Mononuclear cell (primary cell): ENCODE measurements around the gene RFX5. TPM values are rescaled to one million over a fixed set of nuclear protein-coding genes. Genes with fewer than 3 reads are reported as not detected.

ENCODE experiments used
- H3K27me3 ChIP-seq: 2 replicates; pipeline ENCODE4 v1.6.0; 2011; ENCODE audit warnings: low read length, control low read depth; ENCODE audit not compliant: insufficient read depth
- H3K4me1 ChIP-seq: 2 replicates; pipeline ENCODE4 v1.5.1; 2011; ENCODE audit warnings: mild to moderate bottlenecking, low read length, control low read depth; ENCODE audit not compliant: insufficient read depth
- H3K4me3 ChIP-seq: 2 replicates; pipeline ENCODE4 v1.5.1; 2011; ENCODE audit warnings: mild to moderate bottlenecking, low read length, moderate library complexity
- H3K9me3 ChIP-seq: 2 replicates; pipeline ENCODE4 v1.5.1; 2011; ENCODE audit warnings: low read depth, mild to moderate bottlenecking, control low read depth, low read length
- total RNA-seq: library from RNA; depleted of rRNA; stranded (reverse); fragments of >200 nt; gene quantifications from one replicate; pipeline ENCODE4 v1.2.3, GENCODE V29; 2012

RFX5 gene
- total RNA-seq, 1 donor: 45.7 TPM

- Histone ChIP-seq H3K27me3 (no peaks in the 10 kb centered on the region), H3K4me3 (no peak overlapping the region), H3K4me1 (peaks cover 28% of the 10 kb centered on the region), H3K9me3 (no peaks in the 10 kb centered on the region)
These were observed 4.5 kb downstream of the RFX5 start for GRCh38 chr1:151342569-151342968.

- no peaks in the 10 kb centered on the region for H3K9me3 ChIP-seq
- H3K27me3 ChIP-seq: no peaks in the 10 kb centered on the region
- H3K4me3 ChIP-seq: no peak overlapping the region
- peaks cover 26% of the 10 kb centered on the region for H3K4me1 ChIP-seq
These were observed 5.0 kb downstream of the RFX5 start for GRCh38 chr1:151342021-151342420.

- H3K4me3 ChIP-seq: no peak overlapping the region
- H3K27me3 ChIP-seq: no peaks in the 10 kb centered on the region
- H3K9me3 ChIP-seq: no peaks in the 10 kb centered on the region
- peaks cover 21% of the 10 kb centered on the region for H3K4me1 ChIP-seq
These were observed 5.9 kb downstream of the RFX5 start for GRCh38 chr1:151340870-151341754.

GRCh38 chr1:151336556-151336955 is 10.5 kb downstream of the RFX5 start:
- Histone ChIP-seq H3K27me3 (no peaks in the 10 kb centered on the region), H3K4me1 (peaks cover 8% of the 10 kb centered on the region), H3K4me3 (no peak overlapping the region), H3K9me3 (no peaks in the 10 kb centered on the region)

- H3K4me1 ChIP-seq: no peaks in the 10 kb centered on the region
- H3K9me3 ChIP-seq: no peaks in the 10 kb centered on the region
- H3K4me3 ChIP-seq: no peak overlapping the region
- H3K27me3 ChIP-seq: no peaks in the 10 kb centered on the region
These were observed 12.2 kb downstream of the RFX5 start for GRCh38 chr1:151334822-151335221.

- Histone ChIP-seq H3K4me1 (peaks cover 28% of the 10 kb centered on the region), H3K9me3 (no peaks in the 10 kb centered on the region), H3K27me3 (no peaks in the 10 kb centered on the region), H3K4me3 (peak overlapping the region; percentile 88)
These were observed 19.0 kb downstream of the RFX5 start for GRCh38 chr1:151327903-151328674.

GRCh38 chr1:151327223-151327902 is 19.7 kb downstream of the RFX5 start, which contains the start of gene PI4KB:
TSS of gene PI4KB (minus strand) at chr1:151327416. CDS start at chr1:151316481, 10,935 bp downstream.
- Histone ChIP-seq H3K9me3 (no peaks in the 10 kb centered on the region), H3K4me3 (peak within 1 kb of the TSS; percentile 88), H3K4me1 (peaks cover 28% of the 10 kb centered on the region), H3K27me3 (no peaks in the 10 kb centered on the region)

- Histone ChIP-seq H3K9me3 (no peaks in the 10 kb centered on the region), H3K4me3 (peak overlapping the region; percentile 88), H3K27me3 (no peaks in the 10 kb centered on the region), H3K4me1 (peaks cover 28% of the 10 kb centered on the region)
These were observed 20.3 kb downstream of the RFX5 start for GRCh38 chr1:151326619-151327222.

GRCh38 chr1:151325646-151326429 is 21.2 kb downstream of the RFX5 start:
- H3K9me3 ChIP-seq: no peaks in the 10 kb centered on the region
- H3K4me1 ChIP-seq: peaks cover 28% of the 10 kb centered on the region
- no peaks in the 10 kb centered on the region for H3K27me3 ChIP-seq
- no peak overlapping the region for H3K4me3 ChIP-seq

GRCh38 chr1:151325231-151325630 is 21.8 kb downstream of the RFX5 start:
- Histone ChIP-seq H3K4me1 (peaks cover 28% of the 10 kb centered on the region), H3K27me3 (no peaks in the 10 kb centered on the region), H3K4me3 (no peak overlapping the region), H3K9me3 (no peaks in the 10 kb centered on the region)

- H3K27me3 ChIP-seq: no peaks in the 10 kb centered on the region
- H3K4me3 ChIP-seq: no peak overlapping the region
- H3K4me1 ChIP-seq: peaks cover 28% of the 10 kb centered on the region
- H3K9me3 ChIP-seq: no peaks in the 10 kb centered on the region
These were observed 22.6 kb downstream of the RFX5 start for GRCh38 chr1:151324390-151324930.

GRCh38 chr1:151318975-151319374 is 28.1 kb downstream of the RFX5 start:
- Histone ChIP-seq H3K4me3 (no peak overlapping the region), H3K9me3 (no peaks in the 10 kb centered on the region), H3K4me1 (no peaks in the 10 kb centered on the region), H3K27me3 (no peaks in the 10 kb centered on the region)

- H3K27me3 ChIP-seq: no peaks in the 10 kb centered on the region
- peaks cover 20% of the 10 kb centered on the region for H3K4me1 ChIP-seq
- H3K9me3 ChIP-seq: no peaks in the 10 kb centered on the region
- no peak overlapping the region for H3K4me3 ChIP-seq
These were observed 31.4 kb downstream of the RFX5 start for GRCh38 chr1:151315565-151316235.
